Coronary artery (tissue), 2 donors: ENCODE results near the gene HLA-DMB.
A peak's percentile ranks its signal among the peaks of the same experiment; 100 is the strongest.

ENCODE experiments used
- DNase-seq: peaks from one replicate; pipeline ENCODE4 v3.0.0-alpha.2; 2017; ENCODE audit warnings: low spot score
- H3K27ac ChIP-seq, 2 donors: fragments of 200-600 bp; sonication (generic); one replicate each; pipeline ENCODE4 v1.5.1; 2016 to 2019
- H3K4me3 ChIP-seq: fragments of 200-600 bp; sonication (generic); 2 replicates; pipeline ENCODE4 v1.5.1; 2016; ENCODE audit warnings: mild to moderate bottlenecking, moderate library complexity
- TF ChIP-seq, protein P1 (sequence below): fragments of 200-600 bp; sonication (generic); IDR thresholded peaks from one replicate; pipeline ENCODE4 v1.5.1; 2019; ENCODE audit warnings: antibody characterized with exemption

The HLA-DMB gene

GRCh38 chr6:32967151-32968091 lies 26.6 kb upstream of the HLA-DMB start:
- TF ChIP-seq, protein P1, sequence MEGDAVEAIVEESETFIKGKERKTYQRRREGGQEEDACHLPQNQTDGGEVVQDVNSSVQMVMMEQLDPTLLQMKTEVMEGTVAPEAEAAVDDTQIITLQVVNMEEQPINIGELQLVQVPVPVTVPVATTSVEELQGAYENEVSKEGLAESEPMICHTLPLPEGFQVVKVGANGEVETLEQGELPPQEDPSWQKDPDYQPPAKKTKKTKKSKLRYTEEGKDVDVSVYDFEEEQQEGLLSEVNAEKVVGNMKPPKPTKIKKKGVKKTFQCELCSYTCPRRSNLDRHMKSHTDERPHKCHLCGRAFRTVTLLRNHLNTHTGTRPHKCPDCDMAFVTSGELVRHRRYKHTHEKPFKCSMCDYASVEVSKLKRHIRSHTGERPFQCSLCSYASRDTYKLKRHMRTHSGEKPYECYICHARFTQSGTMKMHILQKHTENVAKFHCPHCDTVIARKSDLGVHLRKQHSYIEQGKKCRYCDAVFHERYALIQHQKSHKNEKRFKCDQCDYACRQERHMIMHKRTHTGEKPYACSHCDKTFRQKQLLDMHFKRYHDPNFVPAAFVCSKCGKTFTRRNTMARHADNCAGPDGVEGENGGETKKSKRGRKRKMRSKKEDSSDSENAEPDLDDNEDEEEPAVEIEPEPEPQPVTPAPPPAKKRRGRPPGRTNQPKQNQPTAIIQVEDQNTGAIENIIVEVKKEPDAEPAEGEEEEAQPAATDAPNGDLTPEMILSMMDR: no peak
- Histone ChIP-seq H3K27ac (peak overlapping the region; percentile 99 to 100), H3K4me3 (peak overlapping the region; percentile 85)
- no peak for DNase-seq

DNA sequence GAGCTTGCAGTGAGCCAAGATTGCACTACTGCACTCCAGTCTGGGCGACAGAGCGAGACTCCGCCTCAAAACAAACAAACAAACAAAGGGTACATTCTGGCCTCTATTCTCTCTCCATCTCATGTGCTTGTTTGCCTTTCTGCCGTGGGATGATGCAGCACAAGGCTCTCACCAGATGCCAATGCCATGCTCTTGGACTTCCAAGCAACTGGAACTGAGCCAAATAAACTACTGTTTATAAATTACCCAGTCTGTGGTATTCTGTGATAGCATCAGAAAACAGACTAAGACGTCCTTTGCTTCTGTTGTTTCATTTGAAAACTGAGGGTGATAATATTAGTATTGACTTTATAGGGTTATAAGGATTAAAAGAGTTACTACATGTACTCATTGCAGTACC lies 23.9 kb upstream of the HLA-DMB start:
- TF ChIP-seq, protein P1: no peak
- no peak for DNase-seq
- H3K4me3 ChIP-seq: no peak overlapping the region
- no peak overlapping the region for H3K27ac ChIP-seq

GRCh38 chr6:32963866-32964265 lies 23.0 kb upstream of the HLA-DMB start:
- Histone ChIP-seq H3K27ac (no peak overlapping the region), H3K4me3 (no peak overlapping the region)
- TF ChIP-seq, protein P1: no peak
- no peak for DNase-seq

GRCh38 chr6:32962213-32962826 lies 21.5 kb upstream of the HLA-DMB start:
- no peak for DNase-seq
- Histone ChIP-seq H3K27ac (no peak overlapping the region), H3K4me3 (no peak overlapping the region)
- TF ChIP-seq, protein P1: no peak

DNA sequence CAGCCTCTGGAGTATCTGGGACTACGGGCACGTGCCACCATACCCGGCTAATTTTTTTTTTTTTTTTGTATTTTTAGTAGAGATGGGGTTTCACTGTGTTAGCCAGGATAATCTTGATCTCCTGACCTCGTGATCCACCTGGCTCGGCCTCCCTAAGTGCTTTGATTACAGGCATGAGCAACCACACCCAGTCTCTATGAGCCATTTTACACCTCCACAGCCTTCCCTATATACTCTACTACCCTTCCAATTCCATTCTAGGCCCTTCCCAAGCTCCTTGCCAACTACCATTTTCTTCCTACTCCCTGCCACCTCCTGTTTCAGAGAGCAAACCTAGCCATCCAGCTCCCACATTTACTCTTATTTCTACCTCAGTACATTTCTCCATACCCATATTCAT lies 19.7 kb upstream of the HLA-DMB start:
- H3K4me3 ChIP-seq: no peak overlapping the region
- TF ChIP-seq, protein P1: no peak
- no peak overlapping the region for H3K27ac ChIP-seq
- DNase-seq: no peak

- no peak for DNase-seq
- TF ChIP-seq, protein P1: no peak
- Histone ChIP-seq H3K27ac (no peak overlapping the region), H3K4me3 (no peak overlapping the region)
Observed at GRCh38 chr6:32956176-32956575, 15.3 kb upstream of the HLA-DMB start.
